Measurements from ENCODE around the gene KRTAP10-12.
"Not testable (repeated sequence)": the region's sequence is repeated elsewhere in the genome, so short reads cannot be mapped to it uniquely, and the experiment has no call there.

Gene KRTAP10-12

DNA sequence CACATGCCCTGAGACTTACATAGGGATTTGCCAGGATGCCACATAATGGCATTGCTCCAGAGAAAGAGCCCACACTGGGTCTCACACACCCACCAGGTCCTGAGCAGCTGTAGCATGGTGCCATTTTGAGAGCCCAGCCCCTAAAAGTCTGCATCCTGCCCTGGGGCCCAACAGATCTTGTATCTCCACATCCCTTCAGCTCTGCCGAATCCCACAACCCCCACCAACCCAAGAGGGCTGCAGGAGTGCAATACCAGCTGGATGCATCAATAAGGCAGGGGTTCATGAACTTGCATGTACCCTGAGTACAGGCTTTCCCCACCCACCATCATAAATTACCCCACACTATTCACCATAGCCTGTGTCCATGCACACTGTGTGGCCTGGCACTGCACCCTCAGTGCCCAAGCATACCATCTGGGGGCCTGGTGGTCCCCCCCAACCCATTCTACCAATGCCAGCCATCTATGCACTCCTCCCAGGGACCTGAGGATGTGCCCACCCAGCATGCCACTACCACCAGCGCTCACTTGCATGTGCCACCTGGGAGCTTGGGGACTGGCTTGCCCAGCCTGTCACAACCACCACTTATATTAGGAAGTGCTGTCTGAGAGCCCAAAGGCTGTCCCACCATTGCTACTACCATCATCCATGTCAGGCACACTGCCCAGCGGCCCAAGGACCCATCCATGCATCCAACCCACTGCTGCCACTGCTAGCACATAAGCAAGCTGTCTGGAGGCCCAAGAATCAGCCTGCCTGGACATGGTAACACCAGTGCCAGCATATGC is 26.1 kb upstream of the KRTAP10-12 start:
- no peak for DNase-seq (ENCODE audit: low read depth)

DNA sequence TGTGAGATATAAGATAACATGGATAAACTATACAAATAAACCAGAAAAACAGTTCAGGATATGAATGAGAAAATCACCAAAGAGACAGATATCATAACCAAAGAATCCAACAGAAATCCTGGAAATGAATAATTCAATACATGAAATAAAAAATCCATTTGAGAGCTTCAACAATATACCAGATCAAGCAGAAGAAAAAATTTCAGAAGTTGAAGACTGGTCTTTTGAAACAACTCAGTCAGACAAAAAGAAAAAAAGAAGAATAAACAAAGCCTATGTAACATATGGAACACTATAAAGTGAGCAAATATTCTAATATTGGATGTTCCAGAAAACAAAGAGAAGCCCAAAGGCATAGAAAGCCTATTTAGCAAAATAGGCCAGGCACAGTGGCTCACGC is 25.1 kb upstream of the KRTAP10-12 start:
- no peak for DNase-seq (ENCODE audit: low read depth)

DNA sequence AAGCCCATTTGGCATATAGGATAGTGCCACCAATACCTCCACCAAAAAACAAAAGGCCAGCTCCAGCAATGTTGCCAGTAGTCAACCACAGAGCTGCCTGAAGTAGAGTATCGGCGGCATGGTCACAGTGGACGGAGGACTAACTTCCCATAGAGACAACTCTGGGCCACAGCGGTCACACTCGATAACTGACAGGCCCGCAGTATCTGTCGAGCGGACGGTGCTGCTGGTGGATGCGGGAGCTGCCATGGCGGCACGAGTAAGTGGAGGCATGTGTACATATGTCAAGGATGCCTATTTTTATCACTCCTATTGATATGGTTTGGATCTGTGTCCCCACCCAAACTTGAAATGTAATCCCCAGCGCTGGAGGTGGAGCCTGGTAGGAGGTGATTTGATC is 19.1 kb upstream of the KRTAP10-12 start:
- DNase-seq (ENCODE audit: low read depth) = no peak

DNA sequence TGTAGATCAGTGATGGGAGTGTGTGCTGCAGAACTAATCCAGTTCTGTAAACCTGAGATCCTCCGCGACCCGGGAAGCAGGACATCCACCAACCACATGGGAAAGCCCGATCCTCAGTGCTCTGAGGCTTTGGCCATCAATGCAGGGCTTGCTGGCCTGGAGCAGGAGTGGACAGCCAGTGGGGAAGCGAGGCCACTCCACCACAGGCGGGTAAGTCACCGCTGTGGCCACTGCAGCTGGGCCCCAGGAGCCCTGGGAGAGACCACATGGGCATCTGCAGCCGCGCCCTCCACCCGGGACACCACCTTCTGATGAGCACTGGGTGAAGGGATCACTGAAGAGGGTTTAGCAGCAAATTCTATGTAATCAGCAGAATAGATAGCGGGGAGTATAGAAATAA is 15.8 kb upstream of the KRTAP10-12 start:
- no peak for DNase-seq (ENCODE audit: low read depth)

DNA sequence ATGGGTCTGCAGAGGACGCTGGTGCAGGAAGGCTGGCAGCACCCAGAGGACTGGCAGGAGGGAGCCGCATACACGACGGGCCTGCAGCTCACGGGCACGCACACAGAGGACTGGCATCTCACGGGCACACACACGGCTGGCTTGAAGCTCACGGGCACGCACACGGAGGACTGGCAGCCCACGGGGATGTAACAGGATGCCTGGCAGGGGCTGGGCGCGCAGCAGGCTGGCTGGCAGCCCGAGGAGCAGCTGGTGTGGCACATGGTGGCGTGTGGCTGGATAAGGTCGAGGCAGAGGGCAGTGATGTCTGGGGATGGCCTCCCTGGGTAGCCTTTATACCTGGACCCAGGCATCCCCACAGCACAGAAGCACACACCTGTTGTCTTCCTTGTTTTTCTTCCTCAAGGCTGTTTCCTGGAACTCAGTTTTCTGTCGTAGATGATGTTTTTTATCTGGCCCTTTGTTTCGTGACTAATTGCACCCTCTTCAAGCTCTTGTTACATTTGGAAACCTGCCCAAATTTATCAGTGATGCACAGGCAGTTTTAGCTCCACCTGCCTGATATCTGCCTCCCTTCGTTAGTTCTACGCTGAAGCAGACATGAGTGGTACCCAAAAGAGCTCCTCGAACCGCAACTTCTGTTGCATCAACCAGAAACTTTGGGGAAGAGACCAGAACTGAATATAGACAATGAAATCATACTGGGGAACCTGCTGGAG is 15.0 kb upstream of the KRTAP10-12 start, which contains the start of gene KRTAP12-1:
Gene KRTAP12-1 (minus strand): TSS at position 303 of the 719 bp plus-strand sequence. CDS start 40 bp downstream, at position 263.
- DNase-seq (ENCODE audit: low read depth) = no peak

DNA sequence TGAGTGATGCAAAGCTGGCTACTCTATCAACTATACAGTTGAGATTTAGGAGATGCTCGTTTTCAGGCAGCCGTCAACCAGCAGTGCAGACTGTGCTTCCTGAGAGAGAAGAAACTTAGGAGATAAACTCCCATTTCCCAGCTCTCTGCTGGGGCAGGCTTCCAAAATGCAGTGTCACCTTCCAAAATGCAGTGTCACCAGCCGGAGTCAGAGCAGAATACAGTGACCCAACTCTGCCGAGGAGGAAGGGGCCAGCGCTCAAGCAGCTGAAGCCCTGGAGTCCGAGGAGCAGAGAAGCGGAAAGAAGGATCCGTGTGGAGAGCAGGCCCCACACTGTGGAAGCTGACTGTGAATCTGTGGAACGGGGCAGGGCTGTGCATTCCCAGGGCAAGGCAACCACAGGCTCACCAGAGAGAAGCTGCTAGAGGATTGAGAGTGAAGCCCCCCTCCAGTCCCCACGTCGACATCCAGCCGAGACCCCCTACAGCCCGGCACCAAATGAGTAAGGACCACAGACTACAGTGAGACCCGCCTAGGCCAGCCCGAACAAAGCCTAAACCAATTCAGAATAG is 14.3 kb upstream of the KRTAP10-12 start:
- no peak for DNase-seq (ENCODE audit: low read depth)

DNA sequence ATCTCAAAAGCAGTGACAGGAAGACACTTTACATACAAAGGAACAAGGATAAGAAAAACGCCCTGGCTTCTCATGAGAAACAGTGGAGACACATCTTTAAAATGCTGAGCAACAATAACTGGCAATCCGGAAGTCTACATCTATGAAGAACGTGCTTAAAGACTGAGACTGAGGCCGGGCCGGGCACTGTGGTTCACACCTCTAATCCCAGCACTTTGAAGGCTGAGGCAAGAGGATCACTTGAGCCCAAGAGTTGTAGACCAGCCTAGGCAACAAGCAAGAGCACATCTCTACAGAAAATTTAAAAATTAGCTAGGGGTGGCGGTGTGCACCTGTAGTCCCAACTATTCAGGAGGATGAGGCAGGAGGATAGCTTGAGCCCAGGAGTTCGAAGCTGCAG is 12.9 kb upstream of the KRTAP10-12 start:
- no peak for DNase-seq (ENCODE audit: low read depth)

DNA sequence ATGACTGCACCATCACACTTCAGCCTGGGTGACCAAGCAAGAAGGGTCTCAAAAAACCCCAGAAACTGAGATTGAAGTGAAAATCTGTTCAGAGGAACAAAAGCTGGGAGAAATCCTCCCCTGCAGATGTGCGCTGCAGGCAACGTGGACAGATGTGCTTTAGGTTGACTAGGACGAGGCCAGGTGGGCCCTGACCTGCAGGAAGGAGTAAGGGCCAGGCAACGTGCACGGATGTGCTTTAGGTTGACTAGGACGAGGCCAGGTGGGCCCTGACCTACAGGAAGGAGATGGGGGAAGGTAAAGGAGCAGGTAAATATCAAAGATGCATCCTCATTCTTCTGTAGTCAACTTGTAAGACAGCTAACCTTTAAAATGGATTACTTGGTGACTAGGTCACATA is 12.5 kb upstream of the KRTAP10-12 start:
- DNase-seq (ENCODE audit: low read depth) = no peak

DNA sequence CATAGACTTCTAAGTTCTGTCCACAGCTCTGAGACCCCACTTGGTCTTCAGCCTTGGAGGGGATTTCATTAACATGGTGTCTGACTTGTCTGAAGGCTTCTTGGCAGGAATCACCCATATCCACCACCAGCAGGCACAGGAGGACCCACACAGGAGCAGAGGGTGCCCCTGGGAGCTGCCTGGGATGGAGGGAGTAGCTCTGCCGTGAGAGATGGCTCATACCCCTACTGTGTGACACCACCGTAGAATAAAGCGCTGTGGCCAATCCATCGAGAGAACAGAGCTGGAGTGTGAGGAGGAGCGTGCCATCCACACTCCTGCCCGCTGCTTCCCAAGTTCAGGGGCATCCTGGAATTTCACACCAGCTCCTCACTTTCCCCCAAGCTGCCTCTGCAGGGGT is 11.9 kb upstream of the KRTAP10-12 start:
- DNase-seq (ENCODE audit: low read depth) = not testable (repeated sequence)

DNA sequence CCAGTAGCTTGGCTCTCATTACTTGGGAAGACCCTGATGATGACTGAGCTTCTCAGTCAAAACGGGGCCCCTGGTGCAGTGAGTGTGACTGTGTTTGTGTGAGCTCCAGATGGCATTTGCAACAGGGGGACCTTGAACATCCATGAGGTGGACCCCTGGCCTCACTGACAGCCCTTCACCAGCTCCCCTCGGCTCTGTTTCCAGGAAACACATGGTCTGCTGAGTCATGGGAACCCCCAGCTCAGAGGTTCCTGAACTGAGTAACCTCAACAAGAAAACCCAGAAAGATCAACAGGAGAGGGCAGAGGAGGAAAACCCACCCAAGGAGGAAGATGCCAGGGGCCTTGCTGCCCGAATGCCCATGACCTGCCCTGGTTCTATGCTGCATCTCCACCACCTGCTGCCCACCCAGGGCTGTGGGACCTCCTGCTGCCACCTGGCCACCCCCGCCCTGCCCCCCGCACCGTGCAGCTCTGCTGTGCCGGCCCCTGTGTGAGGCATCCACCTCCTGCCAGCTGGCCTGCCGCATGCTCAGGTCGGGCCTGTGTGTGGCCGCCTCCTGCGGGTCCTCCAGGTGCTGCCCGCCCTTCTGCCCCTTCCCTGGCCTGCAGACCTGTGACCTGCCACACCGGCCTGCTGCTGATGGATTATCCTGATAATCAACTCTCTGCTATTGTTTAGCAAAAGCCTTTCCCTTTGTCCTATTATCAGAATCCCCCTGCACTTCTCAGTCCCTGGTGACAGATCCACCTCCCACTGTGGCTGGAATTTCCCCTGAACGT is 10.8 kb upstream of the KRTAP10-12 start:
- DNase-seq (ENCODE audit: low read depth) = no peak

DNA sequence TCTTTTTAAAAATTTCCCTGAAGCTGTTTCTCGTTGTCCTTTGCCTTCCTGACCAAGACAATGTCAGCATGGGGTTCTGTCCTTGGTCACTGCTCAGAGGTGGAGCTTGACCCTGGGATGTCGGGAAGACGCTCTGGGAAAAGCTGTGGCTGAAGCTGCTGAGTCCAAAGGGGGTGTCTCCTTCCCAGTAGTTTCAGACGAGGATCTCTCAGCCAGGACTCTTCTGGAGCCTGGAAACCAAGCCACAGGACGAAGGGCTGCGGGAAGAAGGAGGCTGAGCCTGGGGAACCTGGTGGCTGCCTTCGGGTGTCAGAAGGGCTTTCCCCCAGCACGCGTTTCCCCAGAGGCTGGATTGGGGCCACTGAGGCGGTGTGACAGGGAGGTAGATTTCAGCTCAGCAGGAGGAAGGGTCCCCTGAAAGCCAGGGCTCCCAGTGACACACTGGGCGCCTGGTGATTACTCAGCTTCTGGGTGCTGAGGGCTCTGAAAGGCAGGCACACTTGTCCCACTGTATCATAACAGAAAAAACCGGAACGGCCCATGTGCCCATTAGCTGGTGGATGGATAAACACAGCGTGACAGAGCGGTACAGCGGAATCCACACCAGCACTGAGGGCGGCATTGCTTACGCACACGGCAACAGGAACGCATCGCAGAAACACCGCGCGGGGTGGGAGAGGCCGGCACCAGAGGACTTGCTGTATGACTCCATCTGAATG is 10.0 kb upstream of the KRTAP10-12 start:
- no peak for DNase-seq (ENCODE audit: low read depth)

DNA sequence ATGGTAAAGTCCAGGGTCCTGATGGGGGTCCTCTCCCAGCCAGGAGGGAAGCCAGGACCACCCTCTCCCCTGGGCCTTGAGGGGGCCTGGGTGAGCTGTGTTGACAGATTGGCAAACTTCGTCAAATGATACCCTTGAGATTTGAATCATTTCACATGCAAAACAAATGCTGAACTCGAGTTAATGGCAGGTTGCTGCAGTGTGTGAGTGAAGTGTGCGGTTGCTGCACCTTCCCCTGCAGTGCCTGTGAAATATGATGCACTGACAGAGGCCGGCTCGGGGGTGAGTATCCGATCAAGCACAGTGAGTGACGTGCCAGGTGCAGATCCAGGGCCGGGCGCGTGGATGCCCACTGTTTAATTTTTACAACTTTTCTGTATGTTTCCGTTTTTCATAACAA is 9.3 kb upstream of the KRTAP10-12 start:
- no peak for DNase-seq (ENCODE audit: low read depth)

DNA sequence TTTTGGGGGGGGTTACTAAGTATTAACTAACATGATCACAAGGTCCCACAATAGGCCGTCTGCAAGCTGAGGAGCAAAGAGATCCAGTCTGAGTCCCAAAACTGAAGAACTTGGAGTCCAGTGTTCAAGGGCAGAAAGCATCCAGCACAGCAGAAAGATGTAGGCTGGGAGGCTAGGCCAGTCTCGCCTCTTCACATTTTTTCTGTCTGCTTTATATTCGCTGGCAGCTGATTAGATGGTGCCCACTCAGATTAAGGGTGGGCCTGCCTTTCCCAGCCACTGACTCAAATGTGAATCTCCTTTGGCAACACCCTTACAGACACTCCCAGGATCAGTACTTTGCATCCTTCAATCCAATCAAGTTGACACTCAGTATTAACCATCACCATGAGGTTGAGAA is 7.2 kb upstream of the KRTAP10-12 start:
- DNase-seq (ENCODE audit: low read depth) = not testable (repeated sequence)

DNA sequence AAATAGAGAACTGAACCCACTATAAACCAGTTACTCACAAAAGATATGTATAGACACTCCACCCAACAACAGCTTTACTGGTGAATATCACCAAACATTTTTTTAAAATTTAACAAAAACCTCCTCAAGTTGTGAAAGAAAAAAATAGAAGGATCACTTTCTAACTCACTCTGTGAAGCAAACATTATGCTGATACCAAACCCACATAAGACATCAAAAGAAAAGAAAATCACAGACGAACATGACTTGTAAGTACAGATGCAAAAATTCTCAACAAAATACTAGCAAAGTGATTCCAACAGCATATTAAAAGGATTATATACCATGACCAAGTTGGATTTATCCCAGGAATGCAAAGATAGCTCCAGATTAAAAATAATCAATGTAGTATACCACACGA is 5.3 kb upstream of the KRTAP10-12 start:
- no peak for DNase-seq (ENCODE audit: low read depth)

DNA sequence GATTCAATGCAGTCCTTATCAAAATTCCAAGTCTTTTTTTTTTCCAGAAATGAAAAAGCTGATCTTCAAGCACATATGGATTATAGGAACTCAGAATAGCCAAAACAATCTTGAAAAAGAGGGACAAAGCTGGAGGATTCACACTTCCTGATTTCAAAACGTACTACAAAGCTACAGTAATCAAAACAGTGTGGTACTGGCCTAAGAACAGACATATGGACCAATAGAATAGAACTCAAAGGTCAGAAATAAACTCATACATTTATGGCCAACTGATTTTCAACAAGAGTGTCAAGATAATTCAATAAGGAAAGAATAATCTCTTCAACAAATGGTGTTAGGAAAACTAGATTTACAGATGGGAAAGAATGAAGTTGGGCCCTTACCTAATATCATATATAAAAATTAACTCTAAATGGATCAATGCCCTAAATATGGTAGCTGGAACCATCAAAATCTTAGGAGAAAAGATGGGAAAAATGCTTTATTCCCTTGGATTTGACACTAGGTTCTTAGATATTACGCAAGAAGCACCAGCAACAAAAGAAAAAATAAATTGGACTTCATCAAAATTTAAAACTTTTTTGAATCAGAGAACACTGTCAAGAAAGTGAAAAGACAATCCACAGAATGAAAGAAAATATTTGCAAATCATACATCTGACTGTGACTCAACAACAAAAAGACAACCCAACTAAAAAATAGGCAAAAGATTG is 4.0 kb upstream of the KRTAP10-12 start:
- DNase-seq (ENCODE audit: low read depth) = no peak

DNA sequence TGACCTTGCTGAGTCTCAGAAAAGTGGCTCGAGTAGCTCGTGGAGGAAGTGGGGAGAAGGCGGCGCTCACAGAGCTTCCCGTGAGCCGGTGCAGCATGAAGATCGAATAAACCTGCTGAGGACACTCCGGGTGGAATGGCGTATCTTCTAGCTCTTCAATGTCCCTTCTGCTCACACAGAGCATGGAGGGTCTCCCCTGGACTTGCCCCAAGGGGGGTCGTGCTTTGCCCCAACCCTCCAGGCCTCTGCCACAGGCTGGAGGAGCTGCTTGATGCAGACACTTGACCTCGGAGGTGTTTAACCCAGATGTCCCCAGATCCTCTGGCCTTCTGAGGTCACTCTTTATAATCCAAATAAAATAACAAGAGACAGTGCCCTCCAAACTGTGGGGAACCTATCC is 2.2 kb upstream of the KRTAP10-12 start:
- no peak for DNase-seq (ENCODE audit: low read depth)

DNA sequence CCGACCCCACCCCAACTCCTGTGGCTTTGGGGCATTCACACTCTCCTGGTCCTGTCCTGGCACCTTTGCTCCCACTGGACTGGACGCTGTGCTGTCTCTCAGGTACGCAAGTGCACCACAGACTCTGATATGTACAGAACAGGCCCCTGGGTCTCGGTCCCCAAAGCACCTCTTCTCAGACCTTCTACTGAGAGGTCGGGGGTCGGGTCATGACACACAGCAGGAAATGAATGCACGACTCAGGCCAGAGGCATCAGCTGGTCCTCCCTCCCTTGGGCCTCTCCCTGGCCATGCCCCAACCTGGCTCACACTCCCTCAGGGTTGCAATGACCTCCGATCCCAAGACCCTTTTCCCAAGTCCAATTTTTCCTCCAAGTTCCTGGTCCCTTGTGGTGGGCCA is 1.8 kb upstream of the KRTAP10-12 start:
- DNase-seq (ENCODE audit: low read depth) = no peak

DNA sequence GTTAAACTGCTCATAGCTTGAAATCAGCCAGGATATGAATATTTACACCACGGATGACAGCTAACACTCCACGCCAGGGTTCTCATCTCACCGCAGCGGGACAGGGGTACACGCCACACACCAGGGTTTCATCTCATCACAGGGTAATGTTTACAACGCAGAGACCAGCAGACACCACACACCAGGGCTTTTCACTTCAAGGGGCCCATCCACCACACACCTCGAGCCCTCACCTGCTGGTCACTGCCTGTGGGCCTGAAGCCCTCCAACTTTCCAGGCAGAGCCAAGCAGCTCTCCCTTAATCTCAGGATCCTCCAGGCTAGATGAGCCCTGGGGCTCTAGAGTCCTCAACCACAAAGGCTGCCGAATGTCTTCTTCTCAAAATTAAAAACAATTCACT is 1.3 kb upstream of the KRTAP10-12 start:
- DNase-seq (ENCODE audit: low read depth) = no peak

DNA sequence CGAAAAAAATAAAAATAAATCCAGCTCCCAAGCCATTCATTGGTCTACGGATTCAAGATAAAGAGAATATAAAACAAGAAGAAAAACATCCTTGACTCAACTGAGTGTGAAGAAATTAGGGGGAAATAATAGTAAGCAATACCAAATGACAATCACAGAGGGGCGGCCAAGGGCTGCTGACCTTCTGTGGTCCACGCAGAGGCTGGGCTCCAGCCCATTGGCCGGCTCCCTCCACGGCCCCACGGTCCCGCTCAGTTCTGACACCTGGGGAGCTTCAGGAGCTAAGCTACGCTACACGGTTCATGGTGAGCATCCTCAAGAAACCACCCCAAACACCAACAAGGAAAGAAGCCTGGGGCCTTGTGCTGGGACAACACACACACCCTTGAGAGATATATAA is 400 bp upstream of the KRTAP10-12 start:
- DNase-seq (ENCODE audit: low read depth) = no peak

DNA sequence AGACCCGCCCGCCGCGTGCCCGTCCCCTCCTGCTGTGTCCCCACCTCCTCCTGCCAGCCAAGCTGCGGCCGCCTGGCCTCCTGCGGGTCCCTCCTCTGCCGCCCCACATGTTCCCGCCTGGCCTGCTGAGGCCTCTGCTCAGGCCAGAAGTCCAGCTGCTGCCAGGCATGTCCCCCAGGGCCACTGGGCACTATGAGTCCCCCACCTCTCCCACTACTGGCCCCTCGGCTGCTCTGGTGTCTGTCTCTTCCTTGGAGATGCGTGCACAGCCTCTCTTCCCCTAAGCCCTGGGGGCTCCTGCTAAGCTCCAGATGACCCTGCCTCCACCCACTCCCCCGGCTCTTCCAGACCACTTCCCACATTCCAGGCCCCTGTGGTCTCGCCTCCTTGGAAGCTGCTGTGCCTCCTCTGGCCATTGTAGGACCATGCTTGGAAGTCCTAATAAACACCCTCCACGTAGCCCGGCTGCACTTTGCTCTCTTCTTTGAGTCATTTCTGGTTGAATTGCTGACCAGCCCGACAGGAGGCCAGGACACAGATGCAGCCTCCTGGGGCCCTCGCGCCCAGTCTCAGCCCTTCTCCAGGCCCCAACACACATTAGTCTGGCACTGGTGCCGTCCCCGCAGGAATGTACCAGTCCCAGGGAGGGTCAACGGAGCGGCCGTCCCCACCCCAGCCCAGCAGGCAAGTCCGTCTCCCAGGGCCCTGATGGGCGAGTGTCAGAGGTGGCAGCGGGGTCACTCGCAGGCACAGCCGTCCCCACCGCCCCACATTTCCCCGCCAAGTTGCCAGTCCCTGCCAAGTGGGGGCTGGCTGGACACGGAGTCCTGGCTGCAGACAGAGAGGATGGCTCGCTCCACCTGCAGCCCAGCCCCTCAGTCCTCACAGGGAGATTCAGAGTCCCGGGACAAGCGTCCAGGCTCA is 1.1 kb downstream of the KRTAP10-12 start:
- DNase-seq (ENCODE audit: low read depth) = no peak

All from iris pigment epithelial cell (primary cell).